Mesendoderm (in vitro differentiated cells): ENCODE data around the gene DAND5.
A peak's percentile ranks its signal among the peaks of the same experiment; 100 is the strongest.

ENCODE experiments used
- DNase-seq: peaks from one replicate; pipeline ENCODE4 v3.0.0; 2013
- H2AK5ac ChIP-seq: 2 replicates; pipeline ENCODE4 v1.6.1; 2013; ENCODE audit warnings: low read length, inconsistent platforms
- H2BK120ac ChIP-seq: 2 replicates; pipeline ENCODE4 v1.6.1; 2013; ENCODE audit warnings: low read depth, mild to moderate bottlenecking, low read length, moderate library complexity, mixed read lengths
- H2BK15ac ChIP-seq: replicated peaks from 2 replicates; pipeline ENCODE4 v1.6.1; 2013; ENCODE audit warnings: low read depth, mild to moderate bottlenecking, moderate library complexity
- H2BK5ac ChIP-seq: 2 replicates; pipeline ENCODE4 v1.6.1; 2013; ENCODE audit warnings: low read length, inconsistent platforms
- H3K18ac ChIP-seq: 2 replicates; pipeline ENCODE4 v1.6.1; 2013; ENCODE audit warnings: mild to moderate bottlenecking, low read length, mixed read lengths
- H3K23ac ChIP-seq: one replicate; pipeline ENCODE4 v1.6.1; 2013; ENCODE audit warnings: low read length
- H3K27ac ChIP-seq: 2 replicates; pipeline ENCODE4 v1.5.1; 2013; ENCODE audit warnings: low read depth, mild to moderate bottlenecking, inconsistent platforms, low read length, moderate library complexity
- H3K27me3 ChIP-seq: 2 replicates; pipeline ENCODE4 v1.6.1; 2013; ENCODE audit warnings: low read length, control low read depth, mild to moderate bottlenecking, inconsistent platforms; ENCODE audit not compliant: insufficient read depth, poor library complexity
- H3K36me3 ChIP-seq: 2 replicates; pipeline ENCODE4 v1.6.1; 2013; ENCODE audit warnings: low read length, inconsistent platforms; ENCODE audit not compliant: control insufficient read depth, insufficient read depth
- H3K4ac ChIP-seq: one replicate; pipeline ENCODE4 v1.6.1; 2013; ENCODE audit warnings: low read depth, mild to moderate bottlenecking, low read length, moderate library complexity
- H3K4me1 ChIP-seq: 2 replicates; pipeline ENCODE4 v1.6.1; 2013; ENCODE audit warnings: low read depth, low read length, inconsistent platforms; ENCODE audit not compliant: control insufficient read depth
- H3K4me2 ChIP-seq: 2 replicates; pipeline ENCODE4 v1.6.1; 2013; ENCODE audit warnings: low read length
- H3K4me3 ChIP-seq: 2 replicates; pipeline ENCODE4 v1.5.1; 2013; ENCODE audit warnings: mild to moderate bottlenecking, low read length
- H3K56ac ChIP-seq: one replicate; pipeline ENCODE4 v1.6.1; 2013; ENCODE audit warnings: low read length
- H3K79me1 ChIP-seq: 2 replicates; pipeline ENCODE4 v1.6.1; 2013; ENCODE audit warnings: low read length, inconsistent platforms
- H3K79me2 ChIP-seq: 2 replicates; pipeline ENCODE4 v1.6.1; 2013; ENCODE audit warnings: mild to moderate bottlenecking, low read length; ENCODE audit not compliant: control insufficient read depth, insufficient read depth
- H3K9ac ChIP-seq: 2 replicates; pipeline ENCODE4 v1.6.1; 2013; ENCODE audit warnings: low read length, inconsistent platforms
- H4K5ac ChIP-seq: one replicate; pipeline ENCODE4 v1.6.1; 2013; ENCODE audit warnings: low read length
- H4K8ac ChIP-seq: one replicate; pipeline ENCODE4 v1.6.1; 2013; ENCODE audit warnings: low read depth, mild to moderate bottlenecking, control low read depth, low read length, moderate library complexity
- WGBS: extraction: QIAGEN DNeasy Blood & Tissue Kit; methylation state at CpG from one replicate; pipeline ENCODE4 v1.1.7; 2013; ENCODE audit warnings: low lambda C conversion rate, missing lambda C conversion rate; ENCODE audit not compliant: insufficient coverage; ENCODE audit errors: extremely low coverage; 5-methylcytosine and 5-hydroxymethylcytosine counted together

The DAND5 gene

DNA sequence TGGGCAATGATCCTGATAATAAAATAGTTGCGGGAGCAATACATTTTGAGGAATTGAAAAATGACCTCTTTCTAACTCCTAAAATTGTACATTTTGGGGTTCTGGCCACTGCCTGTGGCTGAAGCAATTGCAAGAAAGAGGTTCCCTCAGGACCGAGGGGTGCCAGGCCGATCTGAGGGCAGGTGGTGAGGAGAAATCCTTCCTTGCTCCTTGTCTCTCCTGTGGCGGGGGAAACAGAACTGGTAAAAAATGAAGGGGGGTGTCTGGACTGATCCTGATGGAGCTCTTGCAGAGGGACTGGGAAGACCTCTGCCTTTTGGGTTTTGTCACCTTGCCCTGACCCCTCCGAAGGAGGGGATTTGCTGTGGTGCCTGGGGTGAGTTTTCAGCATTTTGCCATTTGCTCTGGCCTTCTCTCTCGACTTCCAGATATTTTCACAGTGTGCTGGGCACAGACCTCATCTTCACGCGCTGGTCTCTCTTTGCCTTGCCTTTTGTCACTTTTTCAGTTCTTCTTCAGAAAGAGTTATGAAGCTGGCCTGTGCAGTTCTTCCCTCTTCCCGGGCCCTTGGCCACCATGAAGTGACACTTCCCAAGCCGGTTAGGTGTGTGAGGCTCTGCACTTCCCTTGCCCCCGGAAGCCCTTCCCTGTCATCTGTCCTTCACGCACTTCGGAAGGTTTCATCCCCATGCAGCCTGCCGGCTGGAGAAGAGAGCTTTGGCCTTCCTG lies 48.1 kb downstream of the DAND5 start:
- no peak overlapping the region for H3K56ac ChIP-seq
- no peaks in the 10 kb centered on the region for H3K36me3 ChIP-seq
- no CpG with 5 or more reads among the region's 14 CpGs for WGBS
- H3K79me2 ChIP-seq, result no peaks in the 10 kb centered on the region
- no peak overlapping the region for H2BK15ac ChIP-seq
- DNase-seq, result peak; percentile 63
- no peak overlapping the region for H2BK120ac ChIP-seq
- H3K9ac ChIP-seq, result no peak overlapping the region
- H3K18ac ChIP-seq, result no peak overlapping the region
- no peak overlapping the region for H4K5ac ChIP-seq
- no peak overlapping the region for H2BK5ac ChIP-seq
- no peak overlapping the region for H3K23ac ChIP-seq
- H3K4ac ChIP-seq, result no peak overlapping the region
- H3K27ac ChIP-seq, result no peak overlapping the region
- H4K8ac ChIP-seq, result no peak overlapping the region
- peaks cover 2% of the 10 kb centered on the region for H3K4me1 ChIP-seq
- peaks cover 87% of the 10 kb centered on the region for H3K27me3 ChIP-seq
- H3K4me3 ChIP-seq, result no peak overlapping the region
- no peaks in the 10 kb centered on the region for H3K79me1 ChIP-seq
- no peak overlapping the region for H2AK5ac ChIP-seq
- no peak overlapping the region for H3K4me2 ChIP-seq

DNA sequence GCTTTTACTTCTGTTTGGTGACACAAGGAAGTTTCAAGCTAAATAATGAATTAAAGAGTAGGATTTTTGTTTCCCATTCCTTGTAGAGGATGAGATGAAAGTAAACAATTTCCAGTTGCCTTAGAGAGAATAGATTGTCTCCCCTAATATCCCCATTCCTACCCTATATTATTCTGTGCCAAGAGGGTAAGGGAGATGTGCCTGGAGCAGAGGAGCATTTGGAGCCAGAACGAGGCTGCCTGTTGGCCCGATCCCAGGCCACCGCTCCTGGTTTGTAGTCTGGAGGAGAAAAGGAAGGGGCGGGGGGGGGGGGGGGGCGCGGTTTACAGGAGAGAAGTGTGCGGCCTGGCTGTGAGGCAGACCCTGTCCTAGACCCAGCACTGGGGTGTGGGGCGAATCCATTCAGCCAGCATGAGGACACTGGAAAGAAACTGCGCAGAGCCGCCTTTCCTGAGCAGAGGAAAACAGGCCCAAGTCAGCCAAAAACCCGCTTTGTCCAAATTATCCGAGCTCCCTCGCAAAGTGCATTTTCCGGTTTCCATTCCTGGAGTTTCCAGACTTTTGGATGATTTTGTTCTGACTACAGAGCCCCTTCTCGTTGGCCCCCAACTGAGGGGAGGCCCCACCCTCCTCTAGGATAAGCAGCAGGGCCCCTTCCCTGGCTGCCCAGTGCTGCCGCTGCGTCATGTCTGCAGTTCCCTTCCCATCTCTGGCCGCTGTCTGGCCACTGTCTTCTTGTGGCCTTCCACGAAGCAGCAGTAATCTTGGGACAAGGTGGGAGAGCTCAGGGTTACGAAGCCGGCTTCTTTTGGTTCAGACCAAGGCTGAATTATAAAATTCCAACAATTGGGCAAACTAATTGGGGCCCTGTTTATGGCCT lies 48.9 kb downstream of the DAND5 start:
- peaks cover 85% of the 10 kb centered on the region for H3K27me3 ChIP-seq

DNA sequence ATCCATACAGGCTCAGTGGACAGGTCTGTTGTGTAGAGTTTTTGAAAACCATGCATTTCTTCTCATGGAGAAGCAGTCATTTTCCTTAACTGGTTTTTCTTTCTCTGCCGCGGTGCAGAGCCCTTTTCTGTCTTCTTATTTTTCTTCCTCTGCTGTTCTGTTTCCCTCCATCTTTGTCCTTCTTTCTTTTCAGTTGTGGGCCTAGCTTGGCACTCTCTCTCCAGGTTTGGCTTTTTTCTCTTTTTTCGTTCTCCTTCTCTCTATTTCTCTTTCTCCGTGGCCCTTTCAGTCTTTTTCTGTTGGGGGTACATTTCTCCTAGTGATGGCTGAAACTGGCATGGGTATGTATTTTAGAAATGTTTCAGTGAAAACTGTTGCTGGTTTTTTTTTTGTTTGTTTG lies 50.0 kb downstream of the DAND5 start:
- no peak for DNase-seq
- no peaks in the 10 kb centered on the region for H3K36me3 ChIP-seq
- H2AK5ac ChIP-seq, result no peak overlapping the region
- no CpG with 5 or more reads among the region's 4 CpGs for WGBS
- no peak overlapping the region for H3K27ac ChIP-seq
- no peaks in the 10 kb centered on the region for H3K79me2 ChIP-seq
- H2BK5ac ChIP-seq, result no peak overlapping the region
- no peak overlapping the region for H3K56ac ChIP-seq
- no peak overlapping the region for H3K9ac ChIP-seq
- no peak overlapping the region for H3K23ac ChIP-seq
- H4K5ac ChIP-seq, result no peak overlapping the region
- H2BK15ac ChIP-seq, result no peak overlapping the region
- H3K27me3 ChIP-seq, result peaks cover 81% of the 10 kb centered on the region
- H3K4me2 ChIP-seq, result no peak overlapping the region
- no peaks in the 10 kb centered on the region for H3K79me1 ChIP-seq
- H3K18ac ChIP-seq, result no peak overlapping the region
- H2BK120ac ChIP-seq, result no peak overlapping the region
- no peak overlapping the region for H3K4me3 ChIP-seq
- peaks cover 2% of the 10 kb centered on the region for H3K4me1 ChIP-seq
- no peak overlapping the region for H3K4ac ChIP-seq
- H4K8ac ChIP-seq, result no peak overlapping the region

More for the DNA sequence above, 48.9 kb downstream of the DAND5 start:
- WGBS, result no CpG with 5 or more reads among the region's 21 CpGs
- no peak overlapping the region for H2BK5ac ChIP-seq
- no peak overlapping the region for H4K8ac ChIP-seq
- H3K79me1 ChIP-seq, result no peaks in the 10 kb centered on the region
- no peak overlapping the region for H2BK15ac ChIP-seq
- no peak overlapping the region for H4K5ac ChIP-seq
- DNase-seq, result peak; percentile 41
- H3K4me3 ChIP-seq, result no peak overlapping the region
- no peaks in the 10 kb centered on the region for H3K36me3 ChIP-seq
- no peak overlapping the region for H2AK5ac ChIP-seq
- H3K18ac ChIP-seq, result no peak overlapping the region
- no peak overlapping the region for H3K27ac ChIP-seq
- H3K4me1 ChIP-seq, result peaks cover 2% of the 10 kb centered on the region
- no peak overlapping the region for H3K9ac ChIP-seq
- H2BK120ac ChIP-seq, result no peak overlapping the region
- peak overlapping the region; percentile 92 for H3K23ac ChIP-seq
- no peak overlapping the region for H3K4ac ChIP-seq
- H3K56ac ChIP-seq, result no peak overlapping the region
- no peak overlapping the region for H3K4me2 ChIP-seq
- H3K79me2 ChIP-seq, result no peaks in the 10 kb centered on the region

DNA sequence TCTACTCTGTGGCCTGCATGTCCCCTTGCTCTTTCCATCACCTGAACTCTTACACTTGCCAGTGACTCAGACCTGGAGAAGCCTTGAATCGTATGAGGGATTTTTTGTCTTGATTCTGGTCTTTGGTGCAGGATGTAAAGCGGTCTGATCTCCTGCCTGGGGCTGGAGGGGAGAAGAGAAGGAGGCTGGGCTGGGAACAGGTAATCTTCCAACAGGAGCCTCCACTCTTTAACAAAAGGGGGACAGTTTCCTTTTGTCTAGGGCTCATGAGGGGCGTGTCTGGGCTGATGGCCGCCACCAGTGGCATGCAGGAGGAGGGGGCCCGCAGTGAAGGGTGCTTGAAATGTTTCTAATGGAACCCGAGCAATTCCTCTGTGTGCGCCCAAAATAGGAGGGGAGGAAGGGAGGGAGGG lies 50.6 kb downstream of the DAND5 start:
- peaks cover 2% of the 10 kb centered on the region for H3K4me1 ChIP-seq
- H3K18ac ChIP-seq, result no peak overlapping the region
- no peak overlapping the region for H3K4ac ChIP-seq
- no peaks in the 10 kb centered on the region for H3K36me3 ChIP-seq
- H3K27ac ChIP-seq, result no peak overlapping the region
- no peak overlapping the region for H2BK120ac ChIP-seq
- no peak overlapping the region for H3K4me3 ChIP-seq
- no peaks in the 10 kb centered on the region for H3K79me2 ChIP-seq
- no peak overlapping the region for H2BK15ac ChIP-seq
- no peak overlapping the region for H2AK5ac ChIP-seq
- H3K27me3 ChIP-seq, result peaks cover 81% of the 10 kb centered on the region
- DNase-seq, result peak; percentile 45
- H3K56ac ChIP-seq, result no peak overlapping the region
- no peak overlapping the region for H4K5ac ChIP-seq
- no CpG with 5 or more reads among the region's 7 CpGs for WGBS
- no peak overlapping the region for H2BK5ac ChIP-seq
- H3K4me2 ChIP-seq, result no peak overlapping the region
- H3K23ac ChIP-seq, result no peak overlapping the region
- no peak overlapping the region for H4K8ac ChIP-seq
- H3K9ac ChIP-seq, result no peak overlapping the region
- H3K79me1 ChIP-seq, result no peaks in the 10 kb centered on the region

DNA sequence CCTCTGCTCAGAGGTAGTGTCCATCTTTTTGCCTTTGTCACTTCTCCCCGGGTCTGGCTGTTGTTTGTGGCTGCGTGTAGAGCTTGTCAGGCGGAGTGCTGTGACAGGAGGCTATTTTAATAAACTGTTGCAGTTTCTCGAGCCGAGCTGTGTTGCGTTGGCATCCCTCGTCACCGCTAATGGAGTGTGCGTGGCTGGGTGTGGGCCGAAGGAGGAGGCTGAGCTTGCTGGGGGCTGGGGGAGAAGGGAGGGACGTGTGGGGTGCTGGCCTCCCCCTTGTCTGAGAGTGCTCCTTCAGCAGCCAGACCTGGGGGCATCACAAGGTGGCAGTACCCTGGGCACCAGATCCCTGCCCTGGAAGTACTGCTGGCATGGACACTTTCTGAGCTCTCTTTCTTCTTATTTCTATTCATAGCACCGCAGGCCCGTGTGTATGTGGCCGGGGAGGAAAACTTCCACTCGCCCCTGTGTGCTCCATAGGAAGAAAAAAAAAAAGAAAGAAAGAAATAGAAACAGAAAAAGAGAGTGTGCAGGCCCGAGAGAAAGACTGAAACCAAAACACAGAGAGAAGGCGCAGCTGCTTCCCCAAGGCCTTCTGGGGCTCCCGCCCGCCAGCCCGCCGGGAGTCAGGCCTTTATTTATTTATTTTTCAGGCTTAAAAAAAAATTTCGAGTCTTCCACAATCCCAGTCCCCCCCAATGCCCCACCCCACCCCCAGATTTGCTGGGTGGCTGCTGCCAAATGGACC lies 52.9 kb downstream of the DAND5 start:
- no CpG with 5 or more reads among the region's 22 CpGs for WGBS
- DNase-seq, result no peak
- H3K4me1 ChIP-seq, result peaks cover 2% of the 10 kb centered on the region

More for the DNA sequence above, 52.9 kb downstream of the DAND5 start:
- Histone ChIP-seq H3K56ac (no peak overlapping the region), H2BK15ac (no peak overlapping the region), H3K36me3 (no peaks in the 10 kb centered on the region), H2BK120ac (no peak overlapping the region), H3K9ac (no peak overlapping the region), H3K79me1 (no peaks in the 10 kb centered on the region), H2BK5ac (no peak overlapping the region), H3K23ac (no peak overlapping the region), H3K4ac (no peak overlapping the region), H3K27me3 (peaks cover 85% of the 10 kb centered on the region), H4K8ac (no peak overlapping the region), H4K5ac (no peak overlapping the region), H3K27ac (no peak overlapping the region), H2AK5ac (no peak overlapping the region), H3K4me3 (no peak overlapping the region), H3K18ac (no peak overlapping the region), H3K4me2 (no peak overlapping the region), H3K79me2 (no peaks in the 10 kb centered on the region)
